Muscle of back (tissue), 13 donors: ENCODE results near the gene COG8. TPM values are rescaled to one million over a fixed set of nuclear protein-coding genes. Genes with fewer than 3 reads are reported as not detected.
"Not testable (repeated sequence)": the region's sequence is repeated elsewhere in the genome, so short reads cannot be mapped to it uniquely, and the experiment has no call there.

Experiments
- DNase-seq, 3 donors: peaks; one replicate each; pipeline versions ENCODE4 v3.0.0 to v3.0.0-alpha.2; 2013
- long read RNA-seq, 9 donors: transcript quantifications; one replicate each; lab custom pipeline, GENCODE V29; 2026
- polyA plus RNA-seq, 10 donors: library from polyadenylated mRNA; unstranded; fragments of 120-200 nt; gene quantifications; one replicate each; pipeline ENCODE4 v1.2.1, GENCODE V29; 2013; ENCODE audit not compliant: insufficient read length in 10 of 10

The COG8 gene, protein sequence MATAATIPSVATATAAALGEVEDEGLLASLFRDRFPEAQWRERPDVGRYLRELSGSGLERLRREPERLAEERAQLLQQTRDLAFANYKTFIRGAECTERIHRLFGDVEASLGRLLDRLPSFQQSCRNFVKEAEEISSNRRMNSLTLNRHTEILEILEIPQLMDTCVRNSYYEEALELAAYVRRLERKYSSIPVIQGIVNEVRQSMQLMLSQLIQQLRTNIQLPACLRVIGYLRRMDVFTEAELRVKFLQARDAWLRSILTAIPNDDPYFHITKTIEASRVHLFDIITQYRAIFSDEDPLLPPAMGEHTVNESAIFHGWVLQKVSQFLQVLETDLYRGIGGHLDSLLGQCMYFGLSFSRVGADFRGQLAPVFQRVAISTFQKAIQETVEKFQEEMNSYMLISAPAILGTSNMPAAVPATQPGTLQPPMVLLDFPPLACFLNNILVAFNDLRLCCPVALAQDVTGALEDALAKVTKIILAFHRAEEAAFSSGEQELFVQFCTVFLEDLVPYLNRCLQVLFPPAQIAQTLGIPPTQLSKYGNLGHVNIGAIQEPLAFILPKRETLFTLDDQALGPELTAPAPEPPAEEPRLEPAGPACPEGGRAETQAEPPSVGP
- 10 to 100 TPM; 19.0 to 23.6 (median 20.8) TPM for polyA plus RNA-seq
- long read RNA-seq, donor 1, full-length matches to known transcripts: 7 of 15 reads
- long read RNA-seq, donor 1, partial matches to known transcripts: 8 of 15 reads
- long read RNA-seq, donor 1, other reads (novel, unspliced or antisense): 0 of 15 reads
- long read RNA-seq, donor 2, full-length matches to known transcripts: 7 of 7 reads
- long read RNA-seq, donor 2, partial matches to known transcripts: 0 of 7 reads
- long read RNA-seq, donor 2, other reads (novel, unspliced or antisense): 0 of 7 reads
- long read RNA-seq, donor 3: 0 reads
- long read RNA-seq, donor 4, full-length matches to known transcripts: 3 of 11 reads
- long read RNA-seq, donor 4, partial matches to known transcripts: 8 of 11 reads
- long read RNA-seq, donor 4, other reads (novel, unspliced or antisense): 0 of 11 reads
- long read RNA-seq, donor 5, full-length matches to known transcripts: 4 of 11 reads
- long read RNA-seq, donor 5, partial matches to known transcripts: 7 of 11 reads
- long read RNA-seq, donor 5, other reads (novel, unspliced or antisense): 0 of 11 reads
- long read RNA-seq, donor 6, full-length matches to known transcripts: 5 of 5 reads
- long read RNA-seq, donor 6, partial matches to known transcripts: 0 of 5 reads
- long read RNA-seq, donor 6, other reads (novel, unspliced or antisense): 0 of 5 reads
- long read RNA-seq, donor 7, full-length matches to known transcripts: 5 of 11 reads
- long read RNA-seq, donor 7, partial matches to known transcripts: 6 of 11 reads
- long read RNA-seq, donor 7, other reads (novel, unspliced or antisense): 0 of 11 reads
- long read RNA-seq, donor 8, full-length matches to known transcripts: 2 of 27 reads
- long read RNA-seq, donor 8, partial matches to known transcripts: 17 of 27 reads
- long read RNA-seq, donor 8, other reads (novel, unspliced or antisense): 8 of 27 reads
- long read RNA-seq, donor 9, full-length matches to known transcripts: 1 of 1 reads
- long read RNA-seq, donor 9, partial matches to known transcripts: 0 of 1 reads
- long read RNA-seq, donor 9, other reads (novel, unspliced or antisense): 0 of 1 reads

DNA sequence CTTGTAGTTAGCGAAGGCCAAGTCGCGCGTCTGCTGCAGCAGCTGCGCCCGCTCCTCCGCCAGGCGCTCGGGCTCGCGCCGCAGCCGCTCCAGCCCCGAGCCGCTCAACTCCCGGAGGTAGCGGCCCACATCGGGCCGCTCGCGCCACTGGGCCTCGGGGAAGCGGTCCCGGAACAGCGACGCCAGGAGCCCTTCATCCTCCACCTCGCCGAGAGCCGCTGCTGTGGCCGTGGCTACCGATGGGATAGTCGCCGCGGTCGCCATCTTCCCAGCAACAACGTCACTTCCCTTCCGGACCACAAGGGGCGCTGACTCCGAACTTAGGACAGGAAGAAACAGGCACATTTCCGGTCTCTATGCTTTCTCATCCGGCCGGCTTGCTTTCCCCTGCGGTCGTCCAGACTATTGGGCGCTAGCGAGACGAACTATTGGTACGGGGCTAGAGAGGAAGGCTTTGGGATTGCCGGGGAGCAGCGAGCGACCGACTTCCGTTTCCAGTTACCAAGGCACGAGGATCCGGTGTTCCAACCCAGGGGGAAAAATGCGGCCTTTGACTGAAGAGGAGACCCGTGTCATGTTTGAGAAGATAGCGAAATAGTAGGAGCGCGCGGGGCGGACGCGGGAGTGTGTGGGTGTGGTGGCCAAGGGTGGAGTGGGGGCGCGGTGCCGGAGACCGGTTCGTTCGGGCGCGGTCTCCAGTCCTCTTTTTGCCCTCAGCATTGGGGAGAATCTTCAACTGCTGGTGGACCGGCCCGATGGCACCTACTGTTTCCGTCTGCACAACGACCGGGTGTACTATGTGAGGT, at the start of gene COG8, which contains the start of gene NIP7:
TSS of gene COG8 (minus strand) at position 276 of the 806 bp plus-strand sequence. CDS start at position 264, 12 bp downstream.
TSS of gene NIP7 (plus strand) at position 484 of the 806 bp plus-strand sequence. CDS start at position 542, 58 bp downstream.
- DNase-seq: peak; percentile 98 to 99 (median 98)

GRCh38 chr16:69386596-69386995, 47.2 kb upstream of the COG8 start:
- DNase-seq: no peak

DNA sequence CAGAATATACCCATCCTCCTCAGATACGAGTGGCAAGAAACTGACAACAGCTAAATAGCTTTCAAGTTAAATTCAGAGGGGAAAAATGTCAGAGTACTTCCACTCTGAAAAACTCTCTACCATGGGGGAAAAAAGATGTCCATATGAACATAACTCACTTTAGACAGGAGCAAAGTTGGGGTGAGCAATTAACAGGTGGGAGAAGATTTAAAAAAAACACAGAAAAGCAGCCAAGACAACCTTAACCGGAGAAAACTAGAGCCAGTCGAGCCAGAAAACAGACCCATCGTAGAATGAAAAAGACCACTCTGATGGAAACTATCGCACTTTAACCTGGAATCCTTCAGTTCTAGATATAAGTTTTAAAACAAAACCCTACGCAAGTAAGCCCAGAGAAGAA, 45.6 kb upstream of the COG8 start:
- DNase-seq: no peak

DNA sequence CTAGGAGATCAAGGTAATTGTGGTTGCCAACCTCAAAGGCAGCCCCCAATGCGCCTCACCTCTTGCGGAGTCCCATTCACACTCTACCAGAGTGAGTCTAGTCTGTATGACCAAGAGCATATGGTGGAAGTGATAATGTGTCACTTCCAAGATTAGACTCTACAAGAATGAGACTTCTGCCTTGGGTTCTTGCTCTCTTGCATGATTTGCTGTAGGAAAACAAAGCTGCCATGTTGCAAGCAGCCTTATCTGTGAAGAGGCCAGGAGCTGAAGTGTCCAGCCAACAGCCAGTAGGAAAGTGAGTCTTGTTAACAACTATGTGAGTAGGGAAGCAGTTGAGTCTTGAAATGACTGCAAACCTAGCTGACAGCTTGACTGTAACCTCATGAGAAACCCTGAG, 43.1 kb upstream of the COG8 start:
- DNase-seq: no peak

DNA sequence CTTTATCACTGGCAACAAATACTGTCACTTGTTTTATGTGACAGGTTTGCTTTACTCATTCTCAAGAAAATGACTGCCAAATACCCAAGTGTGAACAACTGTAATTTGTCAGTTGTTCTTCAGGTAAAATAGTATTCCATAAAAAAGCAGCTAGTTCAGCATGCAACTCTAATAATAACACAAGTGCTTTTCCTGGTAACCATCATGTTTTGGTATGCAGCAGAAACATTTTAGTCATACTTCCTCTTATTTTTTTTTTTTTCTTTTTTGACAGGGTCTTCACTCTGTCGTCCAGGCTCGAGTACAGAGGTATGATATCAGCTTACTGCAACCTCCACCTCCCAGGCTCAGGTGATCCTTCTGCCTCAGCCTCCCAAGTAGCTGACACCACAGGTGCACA, 41.9 kb upstream of the COG8 start:
- no peak for DNase-seq

- DNase-seq: no peak
Observed at GRCh38 chr16:69378760-69379159, 39.4 kb upstream of the COG8 start.

DNA sequence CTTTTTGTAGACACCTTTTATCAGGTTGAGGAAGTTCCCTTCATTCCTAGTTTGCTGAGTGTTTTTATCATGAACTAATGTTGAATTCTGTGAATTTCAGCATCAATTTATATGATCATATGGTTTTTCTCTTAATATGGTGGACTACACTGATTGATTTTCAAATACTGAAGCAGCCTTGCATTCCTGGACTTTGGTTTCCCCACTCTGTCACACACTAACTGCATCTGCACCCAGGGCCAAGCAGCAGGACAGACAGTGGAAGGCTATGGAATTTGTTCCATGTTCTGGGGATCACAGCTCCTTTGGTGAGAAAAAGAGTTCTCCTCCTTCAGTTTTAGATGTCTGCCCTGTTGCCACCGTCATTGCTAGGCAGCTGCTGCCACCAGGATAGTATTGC, 38.7 kb upstream of the COG8 start:
- DNase-seq: no peak

DNA sequence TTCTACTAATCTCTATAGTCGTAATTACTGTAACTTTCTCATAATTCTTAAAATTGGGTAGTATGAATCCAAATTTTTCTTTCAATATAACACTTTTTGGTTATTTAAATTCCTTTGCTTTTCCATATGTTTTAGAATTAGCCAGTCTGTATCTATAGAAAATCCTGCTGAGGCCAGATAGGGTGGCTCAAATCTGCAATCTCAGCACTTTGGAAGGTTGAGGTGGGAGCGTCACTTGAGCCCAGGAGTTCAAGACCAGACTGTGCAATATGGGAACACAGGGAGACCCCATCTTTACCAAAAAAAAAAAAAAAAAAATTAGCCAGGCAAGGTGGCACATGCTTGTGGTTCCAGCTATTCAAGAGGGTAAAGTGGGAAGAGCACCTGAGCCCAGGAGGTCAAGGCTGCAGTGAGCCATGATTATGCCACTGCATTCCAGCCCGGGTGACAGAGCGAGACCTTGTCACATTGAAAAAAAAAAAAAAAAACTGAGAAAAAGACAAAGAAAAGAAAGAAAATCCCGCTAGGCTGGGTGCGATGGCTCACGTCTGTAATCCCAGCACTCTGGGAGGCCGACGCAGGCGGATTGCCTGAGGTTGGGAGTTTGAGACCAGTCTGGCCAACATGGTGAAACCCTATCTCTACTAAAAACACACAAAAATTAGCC, 37.2 kb upstream of the COG8 start:
- no peak for DNase-seq

DNA sequence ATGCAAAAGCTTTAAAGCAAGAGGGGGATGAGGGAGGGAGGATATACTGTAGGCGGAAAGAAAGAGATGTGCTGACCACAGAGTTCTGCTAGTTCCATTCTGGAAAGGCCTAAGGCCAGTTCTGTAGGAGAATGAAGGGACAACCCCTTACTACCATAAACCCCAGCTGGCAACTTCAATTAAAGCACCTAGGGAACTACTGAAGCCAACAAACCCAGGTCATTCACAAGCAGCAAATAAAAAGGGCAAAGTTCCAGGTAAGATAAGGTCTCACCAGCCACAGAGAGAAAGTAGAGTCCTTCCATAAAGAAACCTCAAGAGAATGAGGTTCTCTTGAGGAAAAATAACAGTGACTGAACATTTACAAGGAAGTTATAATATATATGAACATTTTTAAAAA, 33.7 kb upstream of the COG8 start:
- DNase-seq: no peak

DNA sequence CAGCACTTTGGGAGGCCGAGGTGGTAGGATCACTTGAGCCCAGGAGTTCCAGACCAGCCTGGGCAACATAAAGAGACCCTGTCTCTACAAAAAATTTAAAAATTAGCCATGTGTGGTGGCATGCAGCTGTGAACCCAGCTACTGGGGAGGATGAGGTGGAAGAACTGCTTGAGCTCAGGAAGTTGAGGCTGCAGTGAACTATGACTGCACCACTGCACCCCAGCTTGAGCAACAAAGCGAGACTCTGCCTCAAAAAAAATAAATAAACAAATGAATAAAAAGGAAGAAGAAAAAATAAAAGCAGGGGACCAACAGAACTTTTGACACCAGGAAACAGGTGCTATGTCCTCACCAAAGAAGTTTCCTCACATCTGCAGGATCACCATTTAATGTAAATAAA, 32.2 kb upstream of the COG8 start:
- no peak for DNase-seq

- DNase-seq: no peak
Observed at GRCh38 chr16:69368866-69369265, 29.5 kb upstream of the COG8 start.

DNA sequence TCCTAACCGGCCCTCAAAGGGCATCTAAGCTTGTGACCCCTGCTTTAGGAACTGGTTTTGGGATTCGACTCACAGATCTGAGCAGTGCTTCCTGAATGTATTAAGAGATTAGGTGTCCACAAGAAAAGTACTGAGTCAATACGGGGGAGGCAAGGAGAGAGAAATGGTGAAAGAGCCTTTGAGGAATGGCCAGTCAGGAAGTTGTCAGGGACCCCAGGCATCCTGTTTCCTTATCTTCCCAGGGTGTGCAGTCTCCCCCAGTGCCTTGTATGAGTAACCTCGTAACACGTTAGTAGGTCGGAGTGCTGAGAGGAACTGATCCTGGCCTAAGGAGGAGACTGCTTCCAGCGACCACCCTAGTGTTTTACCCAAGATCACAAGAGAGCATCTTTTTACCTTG, 28.6 kb upstream of the COG8 start:
- no peak for DNase-seq

GRCh38 chr16:69366431-69366830, 27.1 kb upstream of the COG8 start:
- no peak for DNase-seq

DNA sequence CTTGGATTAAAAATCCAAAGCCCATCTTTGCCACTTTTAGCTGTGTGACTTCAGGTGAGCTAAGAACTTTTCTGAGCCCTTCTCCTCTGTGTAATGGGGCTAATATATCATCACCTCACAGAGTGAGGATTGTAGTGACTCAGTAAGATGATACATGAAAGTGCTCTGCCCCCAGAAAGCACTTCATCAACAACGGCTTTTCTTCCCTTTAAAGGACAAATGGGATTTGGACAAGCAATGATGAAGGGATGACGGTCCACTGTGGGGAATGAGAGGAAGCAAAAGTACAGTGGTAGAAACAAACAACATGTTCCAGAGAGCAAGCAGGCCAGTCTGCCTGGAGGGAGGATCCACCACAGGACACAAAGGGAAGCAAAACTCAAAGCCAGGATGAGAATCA, 26.5 kb upstream of the COG8 start:
- DNase-seq: no peak

DNA sequence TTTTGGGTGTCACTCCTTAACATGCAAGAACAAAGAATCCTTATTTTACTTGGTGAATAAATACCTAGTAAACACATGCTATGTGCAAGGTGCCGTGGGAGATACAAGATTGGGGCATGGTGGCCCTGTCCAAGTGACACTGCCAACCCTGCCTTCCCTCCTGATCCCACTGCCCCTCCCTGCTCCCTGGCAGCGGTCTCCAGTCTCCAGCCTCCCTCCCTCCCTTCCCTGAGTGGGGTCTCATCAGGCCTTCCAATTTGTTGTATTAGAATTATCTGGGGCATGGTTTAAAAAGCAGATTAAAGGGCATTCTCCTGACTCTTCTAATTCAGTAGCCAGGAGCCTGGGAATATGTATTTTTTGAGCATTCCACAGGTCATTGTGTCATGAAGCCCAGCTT, 24.7 kb upstream of the COG8 start:
- no peak for DNase-seq

- DNase-seq: no peak
Observed at GRCh38 chr16:69363281-69363717, 23.9 kb upstream of the COG8 start.

- DNase-seq: not testable (repeated sequence)
Observed at GRCh38 chr16:69360070-69360469, 20.7 kb upstream of the COG8 start.

GRCh38 chr16:69351309-69352027, 12.1 kb upstream of the COG8 start, which contains the start of gene TMED6:
TSS of gene TMED6 (minus strand) at chr16:69351786. CDS start at chr16:69351753, 33 bp downstream.
- DNase-seq: no peak
